ENCODE data around the gene APOB.

DNA sequence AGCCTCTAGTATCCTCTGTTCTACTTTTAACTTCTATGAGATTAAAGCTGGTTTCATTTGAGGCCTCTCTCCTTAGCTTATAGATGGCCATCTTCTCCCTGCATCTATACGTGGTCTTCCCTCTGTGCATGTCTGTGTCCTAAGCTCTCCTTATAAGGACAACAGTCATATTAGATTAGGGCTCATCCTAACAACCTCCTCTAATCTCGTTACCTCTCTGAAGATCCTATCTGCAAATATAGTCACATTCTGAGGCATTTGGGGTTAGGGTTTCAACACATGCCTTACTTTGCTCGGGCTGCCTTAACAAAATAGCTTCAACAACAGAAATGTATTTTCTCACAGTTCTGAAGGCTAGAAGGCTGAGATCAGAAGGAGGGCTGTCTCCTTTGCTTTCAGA is 11.6 kb upstream of the APOB start:
- TF ChIP-seq, protein P1, sequence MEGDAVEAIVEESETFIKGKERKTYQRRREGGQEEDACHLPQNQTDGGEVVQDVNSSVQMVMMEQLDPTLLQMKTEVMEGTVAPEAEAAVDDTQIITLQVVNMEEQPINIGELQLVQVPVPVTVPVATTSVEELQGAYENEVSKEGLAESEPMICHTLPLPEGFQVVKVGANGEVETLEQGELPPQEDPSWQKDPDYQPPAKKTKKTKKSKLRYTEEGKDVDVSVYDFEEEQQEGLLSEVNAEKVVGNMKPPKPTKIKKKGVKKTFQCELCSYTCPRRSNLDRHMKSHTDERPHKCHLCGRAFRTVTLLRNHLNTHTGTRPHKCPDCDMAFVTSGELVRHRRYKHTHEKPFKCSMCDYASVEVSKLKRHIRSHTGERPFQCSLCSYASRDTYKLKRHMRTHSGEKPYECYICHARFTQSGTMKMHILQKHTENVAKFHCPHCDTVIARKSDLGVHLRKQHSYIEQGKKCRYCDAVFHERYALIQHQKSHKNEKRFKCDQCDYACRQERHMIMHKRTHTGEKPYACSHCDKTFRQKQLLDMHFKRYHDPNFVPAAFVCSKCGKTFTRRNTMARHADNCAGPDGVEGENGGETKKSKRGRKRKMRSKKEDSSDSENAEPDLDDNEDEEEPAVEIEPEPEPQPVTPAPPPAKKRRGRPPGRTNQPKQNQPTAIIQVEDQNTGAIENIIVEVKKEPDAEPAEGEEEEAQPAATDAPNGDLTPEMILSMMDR (IDR thresholded peaks at IDR 0.05) = no peak
- TF ChIP-seq POLR2A (IDR thresholded peaks at IDR 0.05; ENCODE audit: low read length) = no peak
- TF ChIP-seq, protein P2, sequence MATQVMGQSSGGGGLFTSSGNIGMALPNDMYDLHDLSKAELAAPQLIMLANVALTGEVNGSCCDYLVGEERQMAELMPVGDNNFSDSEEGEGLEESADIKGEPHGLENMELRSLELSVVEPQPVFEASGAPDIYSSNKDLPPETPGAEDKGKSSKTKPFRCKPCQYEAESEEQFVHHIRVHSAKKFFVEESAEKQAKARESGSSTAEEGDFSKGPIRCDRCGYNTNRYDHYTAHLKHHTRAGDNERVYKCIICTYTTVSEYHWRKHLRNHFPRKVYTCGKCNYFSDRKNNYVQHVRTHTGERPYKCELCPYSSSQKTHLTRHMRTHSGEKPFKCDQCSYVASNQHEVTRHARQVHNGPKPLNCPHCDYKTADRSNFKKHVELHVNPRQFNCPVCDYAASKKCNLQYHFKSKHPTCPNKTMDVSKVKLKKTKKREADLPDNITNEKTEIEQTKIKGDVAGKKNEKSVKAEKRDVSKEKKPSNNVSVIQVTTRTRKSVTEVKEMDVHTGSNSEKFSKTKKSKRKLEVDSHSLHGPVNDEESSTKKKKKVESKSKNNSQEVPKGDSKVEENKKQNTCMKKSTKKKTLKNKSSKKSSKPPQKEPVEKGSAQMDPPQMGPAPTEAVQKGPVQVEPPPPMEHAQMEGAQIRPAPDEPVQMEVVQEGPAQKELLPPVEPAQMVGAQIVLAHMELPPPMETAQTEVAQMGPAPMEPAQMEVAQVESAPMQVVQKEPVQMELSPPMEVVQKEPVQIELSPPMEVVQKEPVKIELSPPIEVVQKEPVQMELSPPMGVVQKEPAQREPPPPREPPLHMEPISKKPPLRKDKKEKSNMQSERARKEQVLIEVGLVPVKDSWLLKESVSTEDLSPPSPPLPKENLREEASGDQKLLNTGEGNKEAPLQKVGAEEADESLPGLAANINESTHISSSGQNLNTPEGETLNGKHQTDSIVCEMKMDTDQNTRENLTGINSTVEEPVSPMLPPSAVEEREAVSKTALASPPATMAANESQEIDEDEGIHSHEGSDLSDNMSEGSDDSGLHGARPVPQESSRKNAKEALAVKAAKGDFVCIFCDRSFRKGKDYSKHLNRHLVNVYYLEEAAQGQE (IDR thresholded peaks at IDR 0.05) = no peak
- no peak for TF ChIP-seq JUNB (IDR thresholded peaks at IDR 0.05)
- no peak for TF ChIP-seq SREBF2 (IDR thresholded peaks at IDR 0.05)
- TF ChIP-seq ZC3H11A (IDR thresholded peaks at IDR 0.05) = no peak
- TF ChIP-seq CHD4 (IDR thresholded peaks at IDR 0.05; ENCODE audit: borderline replicate concordance) = no peak

Data from A549 (cell line).